Osteoblast (primary cell): Measurements from ENCODE around the gene WAS. TPM values are rescaled to one million over a fixed set of nuclear protein-coding genes. Genes with fewer than 3 reads are reported as not detected.

ENCODE experiments used
- DNase-seq: peaks from one replicate; pipeline ENCODE4 v3.0.0; 2011; ENCODE audit warnings: low spot score, mixed read lengths; ENCODE audit not compliant: insufficient read length; ENCODE audit errors: missing footprints
- H2AFZ ChIP-seq: 2 replicates; pipeline ENCODE4 v1.6.0; 2011; ENCODE audit warnings: mild to moderate bottlenecking, low read length
- H3K27ac ChIP-seq: 2 replicates; pipeline ENCODE4 v1.5.1; 2011; ENCODE audit warnings: mild to moderate bottlenecking, low read depth, low read length, moderate library complexity
- H3K27me3 ChIP-seq: 2 replicates; pipeline ENCODE4 v1.6.0; 2012; ENCODE audit warnings: mild to moderate bottlenecking, control low read depth, inconsistent platforms, low read length, moderate library complexity; ENCODE audit not compliant: insufficient read depth
- H3K36me3 ChIP-seq: 2 replicates; pipeline ENCODE4 v1.5.1; 2011; ENCODE audit warnings: mild to moderate bottlenecking, low read length, control low read depth, moderate library complexity; ENCODE audit not compliant: insufficient read depth
- H3K4me1 ChIP-seq: 2 replicates; pipeline ENCODE4 v1.5.1; 2011; ENCODE audit warnings: mild to moderate bottlenecking, low read length, control low read depth, moderate library complexity; ENCODE audit not compliant: insufficient read depth
- H3K4me2 ChIP-seq: 2 replicates; pipeline ENCODE4 v1.6.0; 2011; ENCODE audit warnings: mild to moderate bottlenecking, low read length; ENCODE audit not compliant: insufficient read depth
- H3K4me3 ChIP-seq: fragments of 200-600 bp; sonication (generic); 3 replicates; pipeline ENCODE4 v1.5.1; 2012; ENCODE audit warnings: mild to moderate bottlenecking, low read length, inconsistent platforms; ENCODE audit not compliant: insufficient read depth
- H3K79me2 ChIP-seq: 2 replicates; pipeline ENCODE4 v1.6.0; 2012; ENCODE audit warnings: mild to moderate bottlenecking, low read length, control low read depth, inconsistent platforms; ENCODE audit not compliant: insufficient read depth
- H3K9me3 ChIP-seq: 2 replicates; pipeline ENCODE4 v1.5.1; 2011; ENCODE audit warnings: low read depth, low read length, control low read depth
- H4K20me1 ChIP-seq: 2 replicates; pipeline ENCODE4 v1.6.0; 2012; ENCODE audit warnings: mild to moderate bottlenecking, low read length, control low read depth; ENCODE audit not compliant: insufficient read depth
- total RNA-seq: library from RNA; depleted of rRNA; stranded (reverse); fragments of >200 nt; gene quantifications from 2 replicates; pipeline ENCODE4 v1.2.3, GENCODE V29; 2012
- TF ChIP-seq, protein P1 (sequence below): IDR thresholded peaks from 2 replicates; pipeline ENCODE4 v1.5.1; 2011; ENCODE audit warnings: mild to moderate bottlenecking, low read depth, low read length, moderate library complexity; ENCODE audit errors: extremely low read depth

The WAS gene
- total RNA-seq, 1 donor, result 0.36 TPM

DNA sequence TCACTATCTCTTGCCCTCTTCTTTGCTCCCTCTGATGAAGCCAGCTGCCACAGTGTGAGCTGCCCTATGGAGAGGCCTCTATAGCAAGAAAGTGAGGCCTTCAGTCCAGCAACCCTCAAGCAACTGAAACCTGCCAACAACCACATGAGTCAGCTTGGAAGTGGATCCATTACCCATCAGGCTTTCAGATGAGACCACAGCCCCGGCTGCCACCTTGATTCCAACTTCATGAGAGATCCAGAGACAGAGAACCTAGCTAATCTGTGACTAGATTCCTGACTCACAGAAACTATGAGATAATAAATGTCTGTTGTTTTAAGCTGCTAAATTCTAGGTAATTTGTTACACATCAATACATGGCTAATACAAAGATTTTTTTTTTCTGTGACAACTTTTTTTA lies 20.4 kb upstream of the WAS start:
- Histone ChIP-seq H3K27ac (no peak overlapping the region), H4K20me1 (no peaks in the 10 kb centered on the region), H3K27me3 (no peaks in the 10 kb centered on the region), H3K79me2 (no peaks in the 10 kb centered on the region), H2AFZ (no peak overlapping the region), H3K4me3 (no peak overlapping the region), H3K4me2 (no peak overlapping the region), H3K36me3 (no peaks in the 10 kb centered on the region), H3K4me1 (no peaks in the 10 kb centered on the region), H3K9me3 (no peaks in the 10 kb centered on the region)
- no peak for DNase-seq
- TF ChIP-seq, protein P1, sequence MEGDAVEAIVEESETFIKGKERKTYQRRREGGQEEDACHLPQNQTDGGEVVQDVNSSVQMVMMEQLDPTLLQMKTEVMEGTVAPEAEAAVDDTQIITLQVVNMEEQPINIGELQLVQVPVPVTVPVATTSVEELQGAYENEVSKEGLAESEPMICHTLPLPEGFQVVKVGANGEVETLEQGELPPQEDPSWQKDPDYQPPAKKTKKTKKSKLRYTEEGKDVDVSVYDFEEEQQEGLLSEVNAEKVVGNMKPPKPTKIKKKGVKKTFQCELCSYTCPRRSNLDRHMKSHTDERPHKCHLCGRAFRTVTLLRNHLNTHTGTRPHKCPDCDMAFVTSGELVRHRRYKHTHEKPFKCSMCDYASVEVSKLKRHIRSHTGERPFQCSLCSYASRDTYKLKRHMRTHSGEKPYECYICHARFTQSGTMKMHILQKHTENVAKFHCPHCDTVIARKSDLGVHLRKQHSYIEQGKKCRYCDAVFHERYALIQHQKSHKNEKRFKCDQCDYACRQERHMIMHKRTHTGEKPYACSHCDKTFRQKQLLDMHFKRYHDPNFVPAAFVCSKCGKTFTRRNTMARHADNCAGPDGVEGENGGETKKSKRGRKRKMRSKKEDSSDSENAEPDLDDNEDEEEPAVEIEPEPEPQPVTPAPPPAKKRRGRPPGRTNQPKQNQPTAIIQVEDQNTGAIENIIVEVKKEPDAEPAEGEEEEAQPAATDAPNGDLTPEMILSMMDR, result no peak

DNA sequence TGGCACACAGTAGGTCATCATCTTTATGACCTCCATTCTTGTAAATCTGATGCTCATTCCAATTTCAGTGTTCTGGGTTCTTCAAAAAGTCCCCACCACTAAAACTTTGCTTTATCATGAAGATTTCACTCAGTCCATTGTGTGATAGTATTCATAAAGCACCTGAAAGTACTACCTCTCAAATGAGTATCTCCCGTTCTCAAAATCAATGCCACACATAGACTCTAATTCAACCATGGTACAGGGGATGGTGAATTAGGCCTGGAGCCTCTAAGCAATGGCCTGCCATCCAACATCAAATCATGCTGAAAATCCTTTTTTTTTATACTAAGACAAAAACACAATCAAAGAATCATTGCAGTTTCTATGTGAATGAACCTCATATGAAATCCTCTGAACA lies 19.4 kb upstream of the WAS start:
- Histone ChIP-seq H3K4me3 (no peak overlapping the region), H3K27me3 (no peaks in the 10 kb centered on the region), H2AFZ (no peak overlapping the region), H4K20me1 (no peaks in the 10 kb centered on the region), H3K4me2 (no peak overlapping the region), H3K79me2 (no peaks in the 10 kb centered on the region), H3K36me3 (no peaks in the 10 kb centered on the region), H3K9me3 (no peaks in the 10 kb centered on the region), H3K27ac (no peak overlapping the region), H3K4me1 (no peaks in the 10 kb centered on the region)
- TF ChIP-seq, protein P1, result no peak
- no peak for DNase-seq

DNA sequence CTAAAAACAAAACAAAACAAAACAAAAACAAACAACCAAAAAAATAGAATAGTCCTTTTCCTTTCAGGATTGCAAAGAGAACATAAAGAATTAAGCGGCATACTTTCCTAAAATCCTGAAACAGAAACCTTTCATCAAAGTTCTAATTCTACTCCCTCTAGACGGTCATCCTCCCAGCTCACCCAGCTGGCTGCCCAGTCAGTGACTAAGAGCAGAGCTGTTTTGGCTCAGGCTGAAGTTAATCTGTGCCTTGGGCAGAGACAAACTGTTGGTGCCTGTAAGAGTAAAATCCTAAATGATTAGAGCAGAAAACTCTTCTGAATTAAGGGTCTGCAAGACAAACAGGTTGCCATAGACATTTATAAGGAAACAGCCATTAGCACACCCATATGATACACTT lies 17.6 kb upstream of the WAS start:
- H3K4me2 ChIP-seq, result no peak overlapping the region
- no peak overlapping the region for H3K27ac ChIP-seq
- no peaks in the 10 kb centered on the region for H3K27me3 ChIP-seq
- H3K9me3 ChIP-seq, result no peaks in the 10 kb centered on the region
- H3K36me3 ChIP-seq, result no peaks in the 10 kb centered on the region
- no peak overlapping the region for H3K4me3 ChIP-seq
- DNase-seq, result peak; percentile 90
- H3K4me1 ChIP-seq, result no peaks in the 10 kb centered on the region
- H2AFZ ChIP-seq, result no peak overlapping the region
- no peaks in the 10 kb centered on the region for H3K79me2 ChIP-seq
- H4K20me1 ChIP-seq, result no peaks in the 10 kb centered on the region
- TF ChIP-seq, protein P1, result no peak

DNA sequence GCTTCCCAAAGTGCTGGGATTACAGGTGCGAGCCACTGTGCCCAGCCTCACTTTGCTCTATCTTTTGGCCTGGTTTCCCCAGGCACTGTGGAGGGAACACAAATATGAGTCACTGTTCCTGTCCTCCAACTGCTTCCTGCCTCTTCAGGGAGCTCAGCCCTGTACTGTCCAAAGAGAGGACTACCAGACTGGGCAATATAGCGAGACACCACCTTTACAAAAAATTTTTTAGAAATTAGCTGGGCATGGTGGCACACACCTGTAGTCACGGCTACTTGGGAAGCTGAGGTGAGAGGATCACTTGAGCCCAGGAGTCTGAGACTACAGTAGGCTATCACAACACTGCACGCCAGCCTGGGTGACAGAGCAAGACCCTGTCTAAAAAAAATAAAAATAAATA lies 16.9 kb upstream of the WAS start:
- Histone ChIP-seq H3K27me3 (no peaks in the 10 kb centered on the region), H3K9me3 (no peaks in the 10 kb centered on the region), H3K36me3 (no peaks in the 10 kb centered on the region), H4K20me1 (no peaks in the 10 kb centered on the region), H2AFZ (no peak overlapping the region), H3K4me2 (no peak overlapping the region), H3K27ac (no peak overlapping the region), H3K4me1 (no peaks in the 10 kb centered on the region), H3K79me2 (no peaks in the 10 kb centered on the region), H3K4me3 (no peak overlapping the region)
- TF ChIP-seq, protein P1, result no peak
- DNase-seq, result no peak
